WTC11 (cell line): ENCODE data around the gene RAMP1. TPM values are rescaled to one million over a fixed set of nuclear protein-coding genes. Genes with fewer than 3 reads are reported as not detected.

Source experiments
- ATAC-seq: fragments of 200-7000 bp; cut with Tn5 transposase; 2 replicates; pipeline ENCODE4 v1.10.0; 2021; ENCODE audit warnings: mild to moderate bottlenecking, moderate library complexity
- CTCF ChIA-PET: fragments of 300-600 bp; sonication (Branson Sonifier 250); formaldehyde crosslinking; loops from one replicate; lab custom pipeline; 2021; ENCODE audit warnings: antibody characterized with exemption; lab: Charles Lee
- POLR2A ChIA-PET: fragments of 350-600 bp; sonication (Branson Sonifier 250); formaldehyde crosslinking; loops from one replicate; lab custom pipeline; 2021; ENCODE audit warnings: antibody characterized with exemption; lab: Charles Lee
- DNase-seq: peaks from one replicate; pipeline ENCODE4 v3.0.0; 2021; ENCODE audit warnings: low spot score
- H3K27ac Mint-ChIP-seq: 2 replicates; pipeline ENCODE4 v1.8.0; 2021; ENCODE audit warnings: mixed read lengths
- H3K27me3 Mint-ChIP-seq: 2 replicates; pipeline ENCODE4 v1.8.0; 2021; ENCODE audit warnings: low read depth, mild to moderate bottlenecking, moderate library complexity, mixed read lengths
- H3K36me3 Mint-ChIP-seq: 2 replicates; pipeline ENCODE4 v1.8.0; 2021; ENCODE audit warnings: mixed read lengths
- H3K4me1 Mint-ChIP-seq: 2 replicates; pipeline ENCODE4 v1.8.0; 2022; ENCODE audit warnings: mixed read lengths
- H3K4me3 Mint-ChIP-seq: 2 replicates; pipeline ENCODE4 v1.8.0; 2021; ENCODE audit warnings: mild to moderate bottlenecking, moderate library complexity, mixed read lengths
- H3K9me3 Mint-ChIP-seq: 2 replicates; pipeline ENCODE4 v1.8.0; 2021; ENCODE audit warnings: mixed read lengths
- FOXP1 ChIP-seq: sonication (generic); formaldehyde crosslinking; IDR thresholded peaks from 2 replicates; pipeline ENCODE4 v1.8.0; 2022; ENCODE audit warnings: missing genetic modification reagents, mild to moderate bottlenecking, moderate library complexity, borderline replicate concordance
- JUN ChIP-seq: sonication (generic); formaldehyde crosslinking; IDR thresholded peaks from 2 replicates; pipeline ENCODE4 v1.8.0; 2023; ENCODE audit warnings: mild to moderate bottlenecking, missing genetic modification reagents
- NFE2L1 ChIP-seq: sonication (generic); formaldehyde crosslinking; IDR thresholded peaks from 2 replicates; pipeline ENCODE4 v1.8.1; 2023; ENCODE audit warnings: missing genetic modification reagents
- NR3C1 ChIP-seq: sonication (generic); formaldehyde crosslinking; conservative IDR thresholded peaks from 2 replicates; pipeline ENCODE4 v1.8.1; 2023; ENCODE audit warnings: low read depth, mild to moderate bottlenecking, missing genetic modification reagents
- RORB ChIP-seq: fragments of 250-450 bp; sonication (Bioruptor Pico); IDR thresholded peaks from 2 replicates; pipeline ENCODE4 v1.9.0; 2021; ENCODE audit warnings: mild to moderate bottlenecking
- ZBTB21 ChIP-seq: sonication (generic); formaldehyde crosslinking; IDR thresholded peaks from 2 replicates; pipeline ENCODE4 v1.8.1; 2023; ENCODE audit warnings: mild to moderate bottlenecking, missing genetic modification reagents, borderline replicate concordance
- total RNA-seq: library from RNA; stranded (reverse); gene quantifications from 3 replicates; pipeline ENCODE4 v1.2.3, GENCODE V29; 2021
- TF ChIP-seq, protein P1 (sequence below): sonication (generic); formaldehyde crosslinking; IDR thresholded peaks from 2 replicates; pipeline ENCODE4 v1.8.0; 2023; ENCODE audit warnings: missing genetic modification reagents, mild to moderate bottlenecking, borderline replicate concordance
- TF ChIP-seq, protein P2 (sequence below): sonication (generic); formaldehyde crosslinking; IDR thresholded peaks from 2 replicates; pipeline ENCODE4 v1.8.0; 2022; ENCODE audit warnings: mild to moderate bottlenecking, missing genetic modification reagents
- TF ChIP-seq, protein P3 (sequence below): sonication (generic); formaldehyde crosslinking; IDR thresholded peaks from 2 replicates; pipeline ENCODE4 v1.8.0; 2022; ENCODE audit warnings: mild to moderate bottlenecking, missing genetic modification reagents
- TF ChIP-seq, protein P4 (sequence below): fragments of 250-450 bp; sonication (Bioruptor Pico); IDR thresholded peaks from 2 replicates; pipeline ENCODE4 v1.9.0; 2021; ENCODE audit warnings: mild to moderate bottlenecking
- TF ChIP-seq, protein P5 (sequence below): fragments of 250-450 bp; sonication (Bioruptor Pico); IDR thresholded peaks from 2 replicates; pipeline ENCODE4 v2.1.2; 2022; ENCODE audit warnings: mild to moderate bottlenecking, moderate library complexity
- TF ChIP-seq, protein P6 (sequence below): sonication (generic); formaldehyde crosslinking; IDR thresholded peaks from 2 replicates; pipeline ENCODE4 v1.8.1; 2022; ENCODE audit warnings: low read depth, missing genetic modification reagents, borderline replicate concordance

RAMP1 gene
- total RNA-seq, 1 experiment from 2014 or later = 1.0 TPM

DNA sequence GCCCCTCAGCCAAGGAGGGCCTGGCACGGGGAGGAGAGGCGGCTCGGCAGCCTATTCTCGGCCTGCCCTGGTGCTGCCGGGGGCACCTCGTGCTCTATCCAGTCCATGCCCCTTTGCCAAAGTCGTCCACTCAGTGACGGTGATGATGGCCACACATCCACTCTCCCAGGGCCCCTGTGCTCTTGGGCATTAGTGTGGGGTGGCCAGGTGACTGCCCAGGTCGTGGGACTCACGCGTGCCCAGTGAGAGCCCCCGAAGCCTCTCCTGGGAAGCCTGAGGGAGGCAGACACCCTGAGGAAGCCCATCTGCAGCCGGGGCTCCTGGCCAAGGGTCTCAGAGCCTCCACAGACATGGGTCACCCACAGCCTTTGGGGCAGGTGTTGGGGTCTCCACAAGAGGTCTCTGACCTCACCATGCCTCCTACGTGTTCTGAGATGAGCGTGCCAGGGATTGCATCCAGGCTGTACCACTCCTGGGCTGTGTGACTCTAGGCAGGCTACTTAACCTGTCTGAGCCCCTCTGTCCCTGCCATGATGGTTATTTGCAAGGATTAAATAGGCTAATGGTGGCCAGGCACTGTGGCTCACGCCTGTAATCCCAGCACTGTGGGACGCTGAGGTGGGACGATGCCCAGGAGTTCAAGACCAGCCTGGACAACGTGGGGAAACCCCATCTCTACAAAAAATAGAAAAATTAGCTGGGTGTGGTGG lies 12.9 kb downstream of the RAMP1 start (continued):
- TF ChIP-seq, protein P1, sequence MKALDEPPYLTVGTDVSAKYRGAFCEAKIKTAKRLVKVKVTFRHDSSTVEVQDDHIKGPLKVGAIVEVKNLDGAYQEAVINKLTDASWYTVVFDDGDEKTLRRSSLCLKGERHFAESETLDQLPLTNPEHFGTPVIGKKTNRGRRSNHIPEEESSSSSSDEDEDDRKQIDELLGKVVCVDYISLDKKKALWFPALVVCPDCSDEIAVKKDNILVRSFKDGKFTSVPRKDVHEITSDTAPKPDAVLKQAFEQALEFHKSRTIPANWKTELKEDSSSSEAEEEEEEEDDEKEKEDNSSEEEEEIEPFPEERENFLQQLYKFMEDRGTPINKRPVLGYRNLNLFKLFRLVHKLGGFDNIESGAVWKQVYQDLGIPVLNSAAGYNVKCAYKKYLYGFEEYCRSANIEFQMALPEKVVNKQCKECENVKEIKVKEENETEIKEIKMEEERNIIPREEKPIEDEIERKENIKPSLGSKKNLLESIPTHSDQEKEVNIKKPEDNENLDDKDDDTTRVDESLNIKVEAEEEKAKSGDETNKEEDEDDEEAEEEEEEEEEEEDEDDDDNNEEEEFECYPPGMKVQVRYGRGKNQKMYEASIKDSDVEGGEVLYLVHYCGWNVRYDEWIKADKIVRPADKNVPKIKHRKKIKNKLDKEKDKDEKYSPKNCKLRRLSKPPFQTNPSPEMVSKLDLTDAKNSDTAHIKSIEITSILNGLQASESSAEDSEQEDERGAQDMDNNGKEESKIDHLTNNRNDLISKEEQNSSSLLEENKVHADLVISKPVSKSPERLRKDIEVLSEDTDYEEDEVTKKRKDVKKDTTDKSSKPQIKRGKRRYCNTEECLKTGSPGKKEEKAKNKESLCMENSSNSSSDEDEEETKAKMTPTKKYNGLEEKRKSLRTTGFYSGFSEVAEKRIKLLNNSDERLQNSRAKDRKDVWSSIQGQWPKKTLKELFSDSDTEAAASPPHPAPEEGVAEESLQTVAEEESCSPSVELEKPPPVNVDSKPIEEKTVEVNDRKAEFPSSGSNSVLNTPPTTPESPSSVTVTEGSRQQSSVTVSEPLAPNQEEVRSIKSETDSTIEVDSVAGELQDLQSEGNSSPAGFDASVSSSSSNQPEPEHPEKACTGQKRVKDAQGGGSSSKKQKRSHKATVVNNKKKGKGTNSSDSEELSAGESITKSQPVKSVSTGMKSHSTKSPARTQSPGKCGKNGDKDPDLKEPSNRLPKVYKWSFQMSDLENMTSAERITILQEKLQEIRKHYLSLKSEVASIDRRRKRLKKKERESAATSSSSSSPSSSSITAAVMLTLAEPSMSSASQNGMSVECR (CRISPR knock-in tag) = no peak
- TF ChIP-seq NFE2L1 (CRISPR knock-in tag) = no peak
- TF ChIP-seq ZBTB21 (CRISPR knock-in tag) = no peak

DNA sequence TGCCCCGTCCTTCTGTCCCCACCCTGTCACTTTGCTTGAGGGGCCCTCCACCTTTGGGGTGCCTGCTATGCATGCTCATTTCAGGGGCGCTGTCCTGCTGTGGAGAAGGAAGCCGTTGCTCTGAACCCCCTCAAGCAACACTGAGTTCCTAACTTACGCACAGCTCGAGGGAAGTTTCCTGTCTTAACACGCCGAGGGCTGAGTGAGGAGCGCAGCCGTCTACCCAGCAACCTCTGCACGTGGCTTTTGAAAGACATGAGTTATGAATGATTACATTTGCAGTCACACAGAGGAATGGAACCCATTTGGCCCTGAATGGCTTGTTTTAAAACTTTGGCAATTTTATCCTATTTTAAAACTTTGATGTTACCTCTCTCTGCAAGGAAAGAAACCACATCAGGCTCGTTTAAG lies 14.0 kb downstream of the RAMP1 start:
- ChIA-PET POLR2A (no interaction called here), CTCF (interaction anchor here (0.5 to 1.0 kb wide), 2 partner anchors 50 to 255 kb away, joined by 3 to 4 read pairs; no protein-coding TSS in a partner anchor)
- TF ChIP-seq, protein P2, sequence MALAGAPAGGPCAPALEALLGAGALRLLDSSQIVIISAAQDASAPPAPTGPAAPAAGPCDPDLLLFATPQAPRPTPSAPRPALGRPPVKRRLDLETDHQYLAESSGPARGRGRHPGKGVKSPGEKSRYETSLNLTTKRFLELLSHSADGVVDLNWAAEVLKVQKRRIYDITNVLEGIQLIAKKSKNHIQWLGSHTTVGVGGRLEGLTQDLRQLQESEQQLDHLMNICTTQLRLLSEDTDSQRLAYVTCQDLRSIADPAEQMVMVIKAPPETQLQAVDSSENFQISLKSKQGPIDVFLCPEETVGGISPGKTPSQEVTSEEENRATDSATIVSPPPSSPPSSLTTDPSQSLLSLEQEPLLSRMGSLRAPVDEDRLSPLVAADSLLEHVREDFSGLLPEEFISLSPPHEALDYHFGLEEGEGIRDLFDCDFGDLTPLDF (CRISPR knock-in tag) = no peak
- TF ChIP-seq JUN (CRISPR knock-in tag) (no peak), FOXP1 (no peak), NR3C1 (CRISPR knock-in tag) (no peak)
- TF ChIP-seq, protein P3, sequence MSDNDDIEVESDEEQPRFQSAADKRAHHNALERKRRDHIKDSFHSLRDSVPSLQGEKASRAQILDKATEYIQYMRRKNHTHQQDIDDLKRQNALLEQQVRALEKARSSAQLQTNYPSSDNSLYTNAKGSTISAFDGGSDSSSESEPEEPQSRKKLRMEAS (CRISPR knock-in tag) = no peak
- DNase-seq = no peak
- Mint-ChIP-seq H3K27me3 (no peaks in the 10 kb centered on the region), H3K27ac (no peak overlapping the region), H3K4me1 (no peaks in the 10 kb centered on the region), H3K9me3 (no peaks in the 10 kb centered on the region), H3K4me3 (no peak overlapping the region), H3K36me3 (no peaks in the 10 kb centered on the region)
- ATAC-seq = no peak

DNA sequence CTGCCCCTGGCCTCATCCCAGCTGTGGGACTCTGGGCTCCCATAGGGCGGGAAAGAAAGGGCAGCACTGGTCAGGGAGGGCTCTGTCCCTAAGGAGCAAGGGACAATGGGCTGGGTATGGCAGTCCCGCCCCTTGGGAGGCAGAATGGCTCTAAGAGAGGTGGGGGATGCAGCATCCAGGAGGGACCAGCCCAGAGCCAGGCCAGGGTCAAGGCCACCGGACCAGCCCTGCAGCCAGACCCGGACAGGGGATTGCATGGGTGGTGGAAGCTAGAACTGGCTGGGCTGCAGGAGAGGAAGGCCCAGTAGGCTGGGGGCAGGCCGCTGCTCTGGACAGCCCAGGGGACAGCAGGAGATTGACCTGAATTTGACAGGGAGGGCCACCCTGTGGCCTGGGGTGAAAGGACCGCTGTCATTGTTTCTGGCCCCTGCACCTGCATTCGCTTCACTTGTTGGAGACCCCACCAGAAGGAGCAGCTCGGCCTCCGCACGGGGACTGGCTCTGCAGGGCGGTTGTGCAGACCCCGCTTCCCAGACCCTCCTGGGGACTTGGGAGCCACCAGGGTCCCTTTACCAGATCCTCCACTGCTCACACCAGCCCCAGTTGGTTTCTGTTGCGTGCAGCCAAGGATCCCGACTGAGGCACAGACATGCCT lies 14.6 kb downstream of the RAMP1 start:
- Mint-ChIP-seq H3K4me3 (no peak overlapping the region), H3K27ac (no peak overlapping the region), H3K27me3 (no peaks in the 10 kb centered on the region), H3K36me3 (no peaks in the 10 kb centered on the region), H3K9me3 (no peaks in the 10 kb centered on the region), H3K4me1 (peaks cover 5% of the 10 kb centered on the region)
- ATAC-seq (no peak), DNase-seq (no peak)
- ChIA-PET CTCF (no interaction called here), POLR2A (no interaction called here)
- TF ChIP-seq NFE2L1 (CRISPR knock-in tag) = no peak
- no peak for TF ChIP-seq RORB
- no peak for TF ChIP-seq JUN (CRISPR knock-in tag)
- TF ChIP-seq, protein P1 (CRISPR knock-in tag) = no peak
- TF ChIP-seq, protein P4, sequence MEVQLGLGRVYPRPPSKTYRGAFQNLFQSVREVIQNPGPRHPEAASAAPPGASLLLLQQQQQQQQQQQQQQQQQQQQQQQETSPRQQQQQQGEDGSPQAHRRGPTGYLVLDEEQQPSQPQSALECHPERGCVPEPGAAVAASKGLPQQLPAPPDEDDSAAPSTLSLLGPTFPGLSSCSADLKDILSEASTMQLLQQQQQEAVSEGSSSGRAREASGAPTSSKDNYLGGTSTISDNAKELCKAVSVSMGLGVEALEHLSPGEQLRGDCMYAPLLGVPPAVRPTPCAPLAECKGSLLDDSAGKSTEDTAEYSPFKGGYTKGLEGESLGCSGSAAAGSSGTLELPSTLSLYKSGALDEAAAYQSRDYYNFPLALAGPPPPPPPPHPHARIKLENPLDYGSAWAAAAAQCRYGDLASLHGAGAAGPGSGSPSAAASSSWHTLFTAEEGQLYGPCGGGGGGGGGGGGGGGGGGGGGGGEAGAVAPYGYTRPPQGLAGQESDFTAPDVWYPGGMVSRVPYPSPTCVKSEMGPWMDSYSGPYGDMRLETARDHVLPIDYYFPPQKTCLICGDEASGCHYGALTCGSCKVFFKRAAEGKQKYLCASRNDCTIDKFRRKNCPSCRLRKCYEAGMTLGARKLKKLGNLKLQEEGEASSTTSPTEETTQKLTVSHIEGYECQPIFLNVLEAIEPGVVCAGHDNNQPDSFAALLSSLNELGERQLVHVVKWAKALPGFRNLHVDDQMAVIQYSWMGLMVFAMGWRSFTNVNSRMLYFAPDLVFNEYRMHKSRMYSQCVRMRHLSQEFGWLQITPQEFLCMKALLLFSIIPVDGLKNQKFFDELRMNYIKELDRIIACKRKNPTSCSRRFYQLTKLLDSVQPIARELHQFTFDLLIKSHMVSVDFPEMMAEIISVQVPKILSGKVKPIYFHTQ (CRISPR knock-in tag) = no peak
- TF ChIP-seq, protein P5, sequence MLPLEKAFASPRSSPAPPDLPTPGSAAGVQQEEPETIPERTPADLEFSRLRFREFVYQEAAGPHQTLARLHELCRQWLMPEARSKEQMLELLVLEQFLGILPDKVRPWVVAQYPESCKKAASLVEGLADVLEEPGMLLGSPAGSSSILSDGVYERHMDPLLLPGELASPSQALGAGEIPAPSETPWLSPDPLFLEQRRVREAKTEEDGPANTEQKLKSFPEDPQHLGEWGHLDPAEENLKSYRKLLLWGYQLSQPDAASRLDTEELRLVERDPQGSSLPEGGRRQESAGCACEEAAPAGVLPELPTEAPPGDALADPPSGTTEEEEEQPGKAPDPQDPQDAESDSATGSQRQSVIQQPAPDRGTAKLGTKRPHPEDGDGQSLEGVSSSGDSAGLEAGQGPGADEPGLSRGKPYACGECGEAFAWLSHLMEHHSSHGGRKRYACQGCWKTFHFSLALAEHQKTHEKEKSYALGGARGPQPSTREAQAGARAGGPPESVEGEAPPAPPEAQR (CRISPR knock-in tag) = no peak
- TF ChIP-seq, protein P6, sequence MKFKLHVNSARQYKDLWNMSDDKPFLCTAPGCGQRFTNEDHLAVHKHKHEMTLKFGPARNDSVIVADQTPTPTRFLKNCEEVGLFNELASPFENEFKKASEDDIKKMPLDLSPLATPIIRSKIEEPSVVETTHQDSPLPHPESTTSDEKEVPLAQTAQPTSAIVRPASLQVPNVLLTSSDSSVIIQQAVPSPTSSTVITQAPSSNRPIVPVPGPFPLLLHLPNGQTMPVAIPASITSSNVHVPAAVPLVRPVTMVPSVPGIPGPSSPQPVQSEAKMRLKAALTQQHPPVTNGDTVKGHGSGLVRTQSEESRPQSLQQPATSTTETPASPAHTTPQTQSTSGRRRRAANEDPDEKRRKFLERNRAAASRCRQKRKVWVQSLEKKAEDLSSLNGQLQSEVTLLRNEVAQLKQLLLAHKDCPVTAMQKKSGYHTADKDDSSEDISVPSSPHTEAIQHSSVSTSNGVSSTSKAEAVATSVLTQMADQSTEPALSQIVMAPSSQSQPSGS (CRISPR knock-in tag) = no peak
